GM11168 (cell line): ENCODE measurements around the gene TNNT3.

ENCODE experiments used
- in situ Hi-C: fragments of 300-500 bp; cut with MboI; formaldehyde crosslinking; loops from one replicate; pipeline ENCODE4 v1.12.0; 2022; ENCODE audit warnings: low sequenced_read_pairs; ENCODE audit not compliant: unreplicated experiment

TNNT3 gene

GRCh38 chr11:1943576-1943975, 24.1 kb downstream of the TNNT3 start:
- in situ Hi-C loops: loop anchor here (5.0 kb wide), 1 partner anchor 46 kb away; no protein-coding TSS in a partner anchor

- in situ Hi-C loops: loop anchor here (5.0 kb wide), 1 partner anchor 47 kb away; no protein-coding TSS in a partner anchor
These were observed 24.5 kb downstream of the TNNT3 start for GRCh38 chr11:1943977-1944376.

GRCh38 chr11:1946812-1947484, 27.4 kb downstream of the TNNT3 start, which contains the start of gene MRPL23:
TSS of gene MRPL23 (plus strand) at chr11:1947332. CDS start at chr11:1947363, 31 bp downstream.
- in situ Hi-C loops: no loop called here

- in situ Hi-C loops: no loop called here
These were observed 28.2 kb downstream of the TNNT3 start for GRCh38 chr11:1947592-1948237.

- in situ Hi-C loops: no loop called here
These were observed 28.9 kb downstream of the TNNT3 start for GRCh38 chr11:1948389-1948788.

GRCh38 chr11:1949302-1949701, 29.8 kb downstream of the TNNT3 start:
- in situ Hi-C loops: no loop called here

- in situ Hi-C loops: no loop called here
These were observed 30.4 kb downstream of the TNNT3 start for GRCh38 chr11:1949922-1950321.

- in situ Hi-C loops: no loop called here
These were observed 33.4 kb downstream of the TNNT3 start for GRCh38 chr11:1952806-1953482.

GRCh38 chr11:1953489-1954266, 34.2 kb downstream of the TNNT3 start:
- in situ Hi-C loops: no loop called here

GRCh38 chr11:1958367-1958766, 38.9 kb downstream of the TNNT3 start:
- in situ Hi-C loops: no loop called here

GRCh38 chr11:1959786-1960185, 40.3 kb downstream of the TNNT3 start:
- in situ Hi-C loops: no loop called here

GRCh38 chr11:1963864-1964263, 44.4 kb downstream of the TNNT3 start:
- in situ Hi-C loops: no loop called here

- in situ Hi-C loops: no loop called here
These were observed 44.8 kb downstream of the TNNT3 start for GRCh38 chr11:1964348-1964747.

- in situ Hi-C loops: no loop called here
These were observed 45.5 kb downstream of the TNNT3 start for GRCh38 chr11:1964955-1965354.

- in situ Hi-C loops: no loop called here
These were observed 47.0 kb downstream of the TNNT3 start for GRCh38 chr11:1966531-1966930.

GRCh38 chr11:1967641-1968225, 48.2 kb downstream of the TNNT3 start:
- in situ Hi-C loops: no loop called here

GRCh38 chr11:1968454-1969002, 49.0 kb downstream of the TNNT3 start:
- in situ Hi-C loops: no loop called here

GRCh38 chr11:1969035-1969434, 49.5 kb downstream of the TNNT3 start:
- in situ Hi-C loops: no loop called here

GRCh38 chr11:1969776-1970175, 50.3 kb downstream of the TNNT3 start:
- in situ Hi-C loops: no loop called here

- in situ Hi-C loops: no loop called here
These were observed 51.5 kb downstream of the TNNT3 start for GRCh38 chr11:1970956-1971355.
